Naive thymus-derived CD4-positive, alpha-beta T cell (primary cell): Measurements from ENCODE around the gene SELL. TPM values are rescaled to one million over a fixed set of nuclear protein-coding genes. Genes with fewer than 3 reads are reported as not detected.
"Not testable (repeated sequence)": the region's sequence is repeated elsewhere in the genome, so short reads cannot be mapped to it uniquely, and the experiment has no call there.

ENCODE experiments used
- ATAC-seq: fragments of 150-1000 bp; cut with Tn5 transposase; 2 replicates; pipeline ENCODE4 v1.10.0; 2021; ENCODE audit warnings: mild to moderate bottlenecking, moderate library complexity
- CTCF ChIA-PET: fragments of 350-600 bp; sonication (Branson Sonifier 250); formaldehyde crosslinking; loops from one replicate; lab custom pipeline; 2021; ENCODE audit warnings: antibody characterized with exemption; lab: Charles Lee
- POLR2A ChIA-PET: fragments of 350-600 bp; sonication (Branson Sonifier 250); formaldehyde crosslinking; loops from one replicate; lab custom pipeline; 2021; ENCODE audit warnings: antibody characterized with exemption, inconsistent platforms; lab: Charles Lee
- DNase-seq, 9 donors: peaks; one replicate each; pipeline versions ENCODE4 v3.0.0 to v3.0.0-alpha.2; 2020 to 2022; ENCODE audit warnings: mixed read lengths in 1 of 9
- H3K27ac ChIP-seq: one replicate; pipeline ENCODE4 v1.7.0; 2013; ENCODE audit warnings: mild to moderate bottlenecking, low read depth, low read length, moderate library complexity
- H3K27me3 ChIP-seq, 2 donors: one replicate each; pipeline ENCODE4 v1.7.0; 2013; ENCODE audit warnings: low read length in 2 of 2, mild to moderate bottlenecking in 2 of 2, moderate library complexity in 2 of 2; ENCODE audit not compliant: control insufficient read depth in 2 of 2, insufficient read depth in 2 of 2
- H3K36me3 ChIP-seq, 3 experiments: 1 replicate in 2 of 3; 2 replicates in 1 of 3; pipeline ENCODE4 v1.7.0; 2013; ENCODE audit warnings: low read length in 3 of 3, mild to moderate bottlenecking in 3 of 3, moderate library complexity in 1 of 3; ENCODE audit not compliant: insufficient read depth in 3 of 3, control insufficient read depth in 2 of 3
- H3K4me1 ChIP-seq, 2 donors: one replicate each; pipeline ENCODE4 v1.7.0; 2013; ENCODE audit warnings: low read length in 2 of 2, mild to moderate bottlenecking in 2 of 2, moderate library complexity in 1 of 2; ENCODE audit not compliant: control insufficient read depth in 2 of 2, insufficient read depth in 2 of 2
- H3K4me3 ChIP-seq: 2 replicates; pipeline ENCODE4 v1.7.0; 2013; ENCODE audit warnings: mild to moderate bottlenecking, low read length
- H3K9me3 ChIP-seq, 3 experiments: 1 replicate in 2 of 3; 2 replicates in 1 of 3; pipeline ENCODE4 v1.7.0; 2013; ENCODE audit warnings: low read length in 3 of 3; ENCODE audit not compliant: control insufficient read depth in 2 of 3
- H3K27ac Mint-ChIP-seq, 9 donors: one replicate each; pipeline ENCODE4 v1.8.0; 2020 to 2022; ENCODE audit warnings: mixed read lengths in 9 of 9, mild to moderate bottlenecking in 8 of 9, moderate library complexity in 5 of 9, inconsistent platforms in 2 of 9
- H3K27me3 Mint-ChIP-seq, 5 donors: one replicate each; pipeline ENCODE4 v1.8.0; 2021 to 2022; ENCODE audit warnings: mixed read lengths in 5 of 5, mild to moderate bottlenecking in 1 of 5
- H3K36me3 Mint-ChIP-seq, 5 donors: one replicate each; pipeline ENCODE4 v1.8.0; 2020 to 2022; ENCODE audit warnings: mixed read lengths in 5 of 5, mild to moderate bottlenecking in 3 of 5, inconsistent platforms in 1 of 5
- H3K4me1 Mint-ChIP-seq, 7 donors: one replicate each; pipeline ENCODE4 v1.8.0; 2020 to 2022; ENCODE audit warnings: mixed read lengths in 7 of 7, mild to moderate bottlenecking in 3 of 7, inconsistent platforms in 1 of 7
- H3K4me3 Mint-ChIP-seq, 10 donors: one replicate each; pipeline ENCODE4 v1.8.0; 2020 to 2022; ENCODE audit warnings: mild to moderate bottlenecking in 10 of 10, mixed read lengths in 10 of 10, moderate library complexity in 6 of 10, inconsistent platforms in 2 of 10
- H3K9me3 Mint-ChIP-seq, 11 donors: one replicate each; pipeline ENCODE4 v1.8.0; 2020 to 2022; ENCODE audit warnings: mixed read lengths in 11 of 11, mild to moderate bottlenecking in 4 of 11, inconsistent platforms in 1 of 11, moderate library complexity in 1 of 11
- intact Hi-C, 2 donors: fragments of 100-400 bp; cut with micrococcal nuclease; formaldehyde crosslinking; loops; one replicate each; pipeline ENCODE4 v1.15.1; 2023
- polyA plus RNA-seq, 2 donors: library from polyadenylated mRNA; unstranded; fragments of 300-500 nt; fragmentation: Illumina TruSeq; gene quantifications; one replicate each; pipeline ENCODE4 v1.2.3, GENCODE V29; 2021
- total RNA-seq, 6 experiments: library from RNA in 5 of 6; stranded (reverse) in 5 of 6; gene quantifications; 1 replicate in 5 of 6; 2 replicates in 1 of 6; pipeline ENCODE4 v1.2.3 and lab custom pipeline; 2021 to 2026

Gene SELL
- total and polyA plus RNA-seq, 7 experiments from 2014 or later: 303 to 2,521 (median 582) TPM

- H3K36me3 Mint-ChIP-seq: peaks cover 45 to 68% (median 64%) of the 10 kb centered on the region in 5 donors
Measured at GRCh38 chr1:169694304-169695075, 16.9 kb downstream of the SELL start.

GRCh38 chr1:169692756-169693460 is 18.5 kb downstream of the SELL start:
- CTCF ChIA-PET: interaction anchor here (0.5 to 9.9 kb wide), 16 partner anchors 10 to 207 kb away, joined by 3 to 229 read pairs (median 4); partner anchors contain the start of gene F5
- POLR2A ChIA-PET: interaction anchor here (0.6 to 13.0 kb wide), 21 partner anchors 8 to 1792 kb away, joined by 3 to 216 read pairs (median 8); partner anchors contain the start of gene F5
- Histone ChIP-seq H3K9me3 (no peaks in the 10 kb centered on the region), H3K4me3 (peak overlapping the region; percentile 18), H3K36me3 (peaks cover 0 to 25% (median 16%) of the 10 kb centered on the region in 3 experiments), H3K27me3 (no peaks in the 10 kb centered on the region), H3K4me1 (peaks cover 88 to 92% of the 10 kb centered on the region in 2 donors), H3K27ac (peak overlapping the region; percentile 70)
- peak overlapping the region in 4 of 9 donors; percentile 86 to 98 (median 94) for H3K27ac Mint-ChIP-seq
- intact Hi-C loops: loop anchor here (1.0 to 10.0 kb wide), 16 partner anchors 8 to 1351 kb away; partner anchors contain the start of genes ATP1B1 (in 1 of the 2), BLZF1 (in 1 of the 2), F5 (in 1 of the 2) and KIFAP3 (in 1 of the 2)
- H3K36me3 Mint-ChIP-seq: peaks cover 33 to 52% (median 51%) of the 10 kb centered on the region in 5 donors
- peaks cover 0 to 83% (median 58%) of the 10 kb centered on the region in 7 donors for H3K4me1 Mint-ChIP-seq
- peaks cover 0 to 6% (median 0%) of the 10 kb centered on the region in 11 donors for H3K9me3 Mint-ChIP-seq
- peak overlapping the region in 9 of 10 donors; percentile 43 to 86 (median 71) for H3K4me3 Mint-ChIP-seq
- DNase-seq (peak in 8 of 9 donors; percentile 42 to 92 (median 84)), ATAC-seq (peak; percentile 82)
- no peaks in the 10 kb centered on the region for H3K27me3 Mint-ChIP-seq

More at GRCh38 chr1:169694304-169695075, 16.9 kb downstream of the SELL start:
- DNase-seq: peak in 7 of 9 donors; percentile 63 to 85 (median 76)
- Histone ChIP-seq H3K9me3 (no peaks in the 10 kb centered on the region), H3K27me3 (no peaks in the 10 kb centered on the region), H3K27ac (peak overlapping the region; percentile 70), H3K36me3 (peaks cover 3 to 30% (median 20%) of the 10 kb centered on the region in 3 experiments), H3K4me1 (peaks cover 91 to 92% of the 10 kb centered on the region in 2 donors), H3K4me3 (peak overlapping the region; percentile 18)
- H3K4me1 Mint-ChIP-seq: peaks cover 0 to 89% (median 74%) of the 10 kb centered on the region in 7 donors
- ChIA-PET CTCF (interaction anchor here (0.9 to 9.9 kb wide), 12 partner anchors 11 to 144 kb away, joined by 3 to 229 read pairs (median 8); partner anchors contain the start of gene F5), POLR2A (interaction anchor here (0.7 to 13.0 kb wide), 16 partner anchors 7 to 144 kb away, joined by 3 to 216 read pairs (median 8); partner anchors contain the start of genes F5 and METTL18)
- peaks cover 0 to 6% (median 0%) of the 10 kb centered on the region in 11 donors for H3K9me3 Mint-ChIP-seq
- ATAC-seq: peak; percentile 71
- H3K27ac Mint-ChIP-seq: peak overlapping the region in 4 of 9 donors; percentile 86 to 98 (median 94)
- intact Hi-C loops: loop anchor here (1.0 to 10.0 kb wide), 16 partner anchors 8 to 1793 kb away; partner anchors contain the start of genes F5 (in 2 of the 2), METTL18 (in 2 of the 2), SELL (in 2 of the 2) and ATP1B1 (in 1 of the 2)
- peak overlapping the region in 9 of 10 donors; percentile 21 to 86 (median 71) for H3K4me3 Mint-ChIP-seq
- no peaks in the 10 kb centered on the region for H3K27me3 Mint-ChIP-seq

GRCh38 chr1:169690489-169690888 is 20.9 kb downstream of the SELL start:
- peaks cover 0 to 66% (median 34%) of the 10 kb centered on the region in 7 donors for H3K4me1 Mint-ChIP-seq
- H3K4me3 Mint-ChIP-seq: peak overlapping the region in 8 of 10 donors; percentile 39 to 79 (median 58)
- peaks cover 65 to 84% of the 10 kb centered on the region in 2 donors for H3K4me1 ChIP-seq
- H3K4me3 ChIP-seq: no peak overlapping the region
- peaks cover 24 to 39% (median 37%) of the 10 kb centered on the region in 5 donors for H3K36me3 Mint-ChIP-seq
- CTCF ChIA-PET: interaction anchor here (9.7 to 9.9 kb wide), 2 partner anchors 15 to 87 kb away, joined by 121 to 229 read pairs; no protein-coding TSS in a partner anchor
- DNase-seq (no peak), ATAC-seq (no peak)
- H3K27ac Mint-ChIP-seq: peak overlapping the region in 2 of 9 donors; percentile 94 to 96
- peaks cover 0 to 13% (median 7%) of the 10 kb centered on the region in 3 experiments for H3K36me3 ChIP-seq
- H3K27me3 ChIP-seq: no peaks in the 10 kb centered on the region
- intact Hi-C loops: loop anchor here (1.0 to 10.0 kb wide), 8 partner anchors 9 to 1348 kb away; partner anchors contain the start of genes ATP1B1 (in 1 of the 2), BLZF1 (in 1 of the 2), F5 (in 1 of the 2) and KIFAP3 (in 1 of the 2)
- POLR2A ChIA-PET: interaction anchor here (0.6 to 13.0 kb wide), 14 partner anchors 11 to 88 kb away, joined by 3 to 216 read pairs (median 7); no protein-coding TSS in a partner anchor
- H3K27ac ChIP-seq: peak overlapping the region; percentile 70
- no peaks in the 10 kb centered on the region for H3K9me3 ChIP-seq
- H3K27me3 Mint-ChIP-seq: no peaks in the 10 kb centered on the region
- H3K9me3 Mint-ChIP-seq: peaks cover 0 to 6% (median 0%) of the 10 kb centered on the region in 11 donors

- peaks cover 0 to 6% (median 0%) of the 10 kb centered on the region in 11 donors for H3K9me3 Mint-ChIP-seq
Measured at GRCh38 chr1:169689395-169689794, 22.0 kb downstream of the SELL start.

GRCh38 chr1:169688377-169688776 is 23.0 kb downstream of the SELL start:
- H3K27me3 Mint-ChIP-seq, ATAC-seq, intact Hi-C loops, H3K36me3 ChIP-seq, H3K9me3 Mint-ChIP-seq, H3K4me3 ChIP-seq, H3K27ac Mint-ChIP-seq, H3K27me3 ChIP-seq, DNase-seq, H3K9me3 ChIP-seq: not testable (repeated sequence)
- Mint-ChIP-seq H3K4me1 (peaks cover 0 to 45% (median 13%) of the 10 kb centered on the region in 7 donors), H3K36me3 (peaks cover 12 to 24% (median 19%) of the 10 kb centered on the region in 5 donors), H3K4me3 (peak overlapping the region in 4 of 10 donors; percentile 7 to 63 (median 29))
- Histone ChIP-seq H3K4me1 (peaks cover 45 to 74% of the 10 kb centered on the region in 2 donors), H3K27ac (peak overlapping the region; percentile 70)
- ChIA-PET POLR2A (interaction anchor here (0.7 to 13.0 kb wide), 7 partner anchors 11 to 33 kb away, joined by 3 to 216 read pairs (median 4); no protein-coding TSS in a partner anchor), CTCF (interaction anchor here (9.7 to 9.9 kb wide), 2 partner anchors 18 to 85 kb away, joined by 121 to 229 read pairs; no protein-coding TSS in a partner anchor)

More at GRCh38 chr1:169689395-169689794, 22.0 kb downstream of the SELL start:
- DNase-seq: no peak
- ATAC-seq: no peak
- Mint-ChIP-seq H3K4me3 (peak overlapping the region in 9 of 10 donors; percentile 26 to 79 (median 40)), H3K27ac (peak overlapping the region in 2 of 9 donors; percentile 53 to 96), H3K27me3 (no peaks in the 10 kb centered on the region), H3K36me3 (peaks cover 17 to 30% (median 28%) of the 10 kb centered on the region in 5 donors), H3K4me1 (peaks cover 0 to 55% (median 23%) of the 10 kb centered on the region in 7 donors)
- no peaks in the 10 kb centered on the region for H3K27me3 ChIP-seq
- ChIA-PET CTCF (interaction anchor here (9.7 to 9.9 kb wide), 2 partner anchors 17 to 86 kb away, joined by 121 to 229 read pairs; no protein-coding TSS in a partner anchor), POLR2A (interaction anchor here (0.6 to 13.0 kb wide), 8 partner anchors 11 to 93 kb away, joined by 3 to 216 read pairs (median 8); no protein-coding TSS in a partner anchor)
- H3K4me1 ChIP-seq: peaks cover 54 to 73% of the 10 kb centered on the region in 2 donors
- peaks cover 0 to 10% (median 7%) of the 10 kb centered on the region in 3 experiments for H3K36me3 ChIP-seq
- intact Hi-C loops: no loop called here
- H3K4me3 ChIP-seq: no peak overlapping the region
- no peaks in the 10 kb centered on the region for H3K9me3 ChIP-seq
- H3K27ac ChIP-seq: peak overlapping the region; percentile 70
